ENCODE data around the gene SAFB2. TPM values are rescaled to one million over a fixed set of nuclear protein-coding genes. Genes with fewer than 3 reads are reported as not detected.

SAFB2 gene
- total RNA-seq, 1 donor from 2014 or later, result 70.9 TPM

GRCh38 chr19:5642204-5642603 lies 19.6 kb upstream of the SAFB2 start:
- Mint-ChIP-seq H3K27ac (ENCODE audit: unreplicated experiment) (no peak overlapping the region), H3K4me3 (ENCODE audit: unreplicated experiment) (no peak overlapping the region), H3K9me3 (ENCODE audit: unreplicated experiment) (no peaks in the 10 kb centered on the region), H3K36me3 (ENCODE audit: unreplicated experiment) (no peaks in the 10 kb centered on the region), H3K27me3 (ENCODE audit: unreplicated experiment) (peaks cover 2% of the 10 kb centered on the region), H3K4me1 (ENCODE audit: low read depth, unreplicated experiment) (peaks cover 9% of the 10 kb centered on the region)
- no peak for DNase-seq
- TF ChIP-seq CTCF (IDR thresholded peaks at IDR 0.05; ENCODE audit: partially characterized antibody, unreplicated experiment), result no peak

GRCh38 chr19:5641171-5641570 lies 18.6 kb upstream of the SAFB2 start:
- H3K9me3 Mint-ChIP-seq (ENCODE audit: unreplicated experiment), result no peaks in the 10 kb centered on the region
- no peak for TF ChIP-seq CTCF (IDR thresholded peaks at IDR 0.05; ENCODE audit: partially characterized antibody, unreplicated experiment)

GRCh38 chr19:5637971-5638370 lies 15.4 kb upstream of the SAFB2 start:
- H3K9me3 Mint-ChIP-seq (ENCODE audit: unreplicated experiment), result no peaks in the 10 kb centered on the region
- no peak for TF ChIP-seq CTCF (IDR thresholded peaks at IDR 0.05; ENCODE audit: partially characterized antibody, unreplicated experiment)
- no peaks in the 10 kb centered on the region for H3K36me3 Mint-ChIP-seq (ENCODE audit: unreplicated experiment)
- H3K4me3 Mint-ChIP-seq (ENCODE audit: unreplicated experiment), result no peak overlapping the region
- H3K27me3 Mint-ChIP-seq (ENCODE audit: unreplicated experiment), result no peaks in the 10 kb centered on the region
- no peak overlapping the region for H3K27ac Mint-ChIP-seq (ENCODE audit: unreplicated experiment)
- peaks cover 9% of the 10 kb centered on the region for H3K4me1 Mint-ChIP-seq (ENCODE audit: low read depth, unreplicated experiment)
- no peak for DNase-seq

More at GRCh38 chr19:5641171-5641570, 18.6 kb upstream of the SAFB2 start:
- H3K36me3 Mint-ChIP-seq (ENCODE audit: unreplicated experiment), result no peaks in the 10 kb centered on the region
- no peak for DNase-seq
- no peak overlapping the region for H3K27ac Mint-ChIP-seq (ENCODE audit: unreplicated experiment)
- no peak overlapping the region for H3K4me3 Mint-ChIP-seq (ENCODE audit: unreplicated experiment)
- H3K27me3 Mint-ChIP-seq (ENCODE audit: unreplicated experiment), result no peaks in the 10 kb centered on the region
- peaks cover 9% of the 10 kb centered on the region for H3K4me1 Mint-ChIP-seq (ENCODE audit: low read depth, unreplicated experiment)

GRCh38 chr19:5635427-5635826 lies 12.9 kb upstream of the SAFB2 start:
- peaks cover 11% of the 10 kb centered on the region for H3K4me1 Mint-ChIP-seq (ENCODE audit: low read depth, unreplicated experiment)
- no peaks in the 10 kb centered on the region for H3K36me3 Mint-ChIP-seq (ENCODE audit: unreplicated experiment)
- DNase-seq, result no peak
- no peaks in the 10 kb centered on the region for H3K27me3 Mint-ChIP-seq (ENCODE audit: unreplicated experiment)
- H3K27ac Mint-ChIP-seq (ENCODE audit: unreplicated experiment), result no peak overlapping the region
- no peak overlapping the region for H3K4me3 Mint-ChIP-seq (ENCODE audit: unreplicated experiment)
- no peak for TF ChIP-seq CTCF (IDR thresholded peaks at IDR 0.05; ENCODE audit: partially characterized antibody, unreplicated experiment)
- H3K9me3 Mint-ChIP-seq (ENCODE audit: unreplicated experiment), result no peaks in the 10 kb centered on the region

- H3K27me3 Mint-ChIP-seq (ENCODE audit: unreplicated experiment), result no peaks in the 10 kb centered on the region
- H3K27ac Mint-ChIP-seq (ENCODE audit: unreplicated experiment), result no peak overlapping the region
- H3K36me3 Mint-ChIP-seq (ENCODE audit: unreplicated experiment), result no peaks in the 10 kb centered on the region
These were observed 10.1 kb upstream of the SAFB2 start for GRCh38 chr19:5632657-5633056.

More at GRCh38 chr19:5632657-5633056, 10.1 kb upstream of the SAFB2 start:
- no peak for TF ChIP-seq CTCF (IDR thresholded peaks at IDR 0.05; ENCODE audit: partially characterized antibody, unreplicated experiment)
- Mint-ChIP-seq H3K4me1 (ENCODE audit: low read depth, unreplicated experiment) (peaks cover 13% of the 10 kb centered on the region), H3K4me3 (ENCODE audit: unreplicated experiment) (no peak overlapping the region), H3K9me3 (ENCODE audit: unreplicated experiment) (no peaks in the 10 kb centered on the region)
- DNase-seq, result no peak

Data from glutamatergic neuron (in vitro differentiated cells).